GM06990 (cell line): Measurements from ENCODE around the gene ZNF791.

Experiments used
- DNase-seq: peaks from one replicate; pipeline ENCODE4 v3.0.0-alpha.2; 2011; ENCODE audit not compliant: insufficient read length; ENCODE audit errors: extremely low read depth
- H3K27me3 ChIP-seq: replicated peaks from 2 replicates; pipeline ENCODE4 v1.6.0; 2011; ENCODE audit warnings: low read length; ENCODE audit not compliant: control insufficient read depth, insufficient read depth
- H3K36me3 ChIP-seq: 2 replicates; pipeline ENCODE4 v1.5.1; 2011; ENCODE audit warnings: low read length; ENCODE audit not compliant: control insufficient read depth, insufficient read depth
- H3K4me3 ChIP-seq: replicated peaks from 2 replicates; pipeline ENCODE4 v1.5.1; 2011; ENCODE audit warnings: low read depth, mild to moderate bottlenecking, control low read depth, low read length
- TF ChIP-seq, protein P1 (sequence below): IDR thresholded peaks from 2 replicates; pipeline ENCODE4 v1.5.1; 2011; ENCODE audit warnings: low read length, control low read depth, mild to moderate bottlenecking, inconsistent platforms; ENCODE audit not compliant: insufficient read depth, poor library complexity, severe bottlenecking

The ZNF791 gene

DNA sequence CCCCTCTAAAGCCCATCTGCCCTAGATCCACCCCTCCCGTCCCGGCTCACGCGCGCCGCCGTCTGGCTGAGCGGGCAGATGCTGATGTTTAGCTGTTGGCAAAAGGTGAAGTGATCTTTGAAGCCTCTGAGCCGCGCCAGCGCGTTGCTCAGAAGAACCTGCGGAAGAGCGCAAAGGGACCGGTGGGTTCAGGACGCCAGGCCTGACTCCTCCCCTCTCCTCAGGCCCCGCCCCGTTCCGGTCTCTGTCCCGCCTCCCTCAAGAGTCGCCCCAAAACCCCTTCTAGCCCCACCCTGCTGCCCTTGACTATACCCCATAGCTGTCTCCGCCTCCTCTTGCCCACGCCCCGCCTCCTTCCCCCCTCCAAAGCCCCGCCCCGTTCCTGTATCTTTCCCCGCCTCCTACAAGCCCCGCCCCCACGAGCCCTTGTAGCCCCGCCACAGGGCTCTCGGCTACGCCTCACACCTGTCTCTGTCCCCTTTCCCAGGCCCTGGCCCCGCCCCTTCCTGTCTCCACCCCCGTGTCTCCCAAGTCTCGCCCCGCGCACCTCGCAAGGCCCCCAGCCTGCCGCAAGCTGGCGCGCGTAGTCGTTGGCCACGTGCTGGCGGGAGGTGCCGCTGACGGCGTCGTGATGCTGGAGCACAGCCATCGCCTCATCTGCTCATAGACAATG is 46.3 kb downstream of the ZNF791 start:
- peaks cover 42% of the 10 kb centered on the region for H3K36me3 ChIP-seq
- H3K27me3 ChIP-seq, result no peaks in the 10 kb centered on the region
- TF ChIP-seq, protein P1, sequence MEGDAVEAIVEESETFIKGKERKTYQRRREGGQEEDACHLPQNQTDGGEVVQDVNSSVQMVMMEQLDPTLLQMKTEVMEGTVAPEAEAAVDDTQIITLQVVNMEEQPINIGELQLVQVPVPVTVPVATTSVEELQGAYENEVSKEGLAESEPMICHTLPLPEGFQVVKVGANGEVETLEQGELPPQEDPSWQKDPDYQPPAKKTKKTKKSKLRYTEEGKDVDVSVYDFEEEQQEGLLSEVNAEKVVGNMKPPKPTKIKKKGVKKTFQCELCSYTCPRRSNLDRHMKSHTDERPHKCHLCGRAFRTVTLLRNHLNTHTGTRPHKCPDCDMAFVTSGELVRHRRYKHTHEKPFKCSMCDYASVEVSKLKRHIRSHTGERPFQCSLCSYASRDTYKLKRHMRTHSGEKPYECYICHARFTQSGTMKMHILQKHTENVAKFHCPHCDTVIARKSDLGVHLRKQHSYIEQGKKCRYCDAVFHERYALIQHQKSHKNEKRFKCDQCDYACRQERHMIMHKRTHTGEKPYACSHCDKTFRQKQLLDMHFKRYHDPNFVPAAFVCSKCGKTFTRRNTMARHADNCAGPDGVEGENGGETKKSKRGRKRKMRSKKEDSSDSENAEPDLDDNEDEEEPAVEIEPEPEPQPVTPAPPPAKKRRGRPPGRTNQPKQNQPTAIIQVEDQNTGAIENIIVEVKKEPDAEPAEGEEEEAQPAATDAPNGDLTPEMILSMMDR, result no peak
- no peak overlapping the region for H3K4me3 ChIP-seq
- DNase-seq, result no peak

DNA sequence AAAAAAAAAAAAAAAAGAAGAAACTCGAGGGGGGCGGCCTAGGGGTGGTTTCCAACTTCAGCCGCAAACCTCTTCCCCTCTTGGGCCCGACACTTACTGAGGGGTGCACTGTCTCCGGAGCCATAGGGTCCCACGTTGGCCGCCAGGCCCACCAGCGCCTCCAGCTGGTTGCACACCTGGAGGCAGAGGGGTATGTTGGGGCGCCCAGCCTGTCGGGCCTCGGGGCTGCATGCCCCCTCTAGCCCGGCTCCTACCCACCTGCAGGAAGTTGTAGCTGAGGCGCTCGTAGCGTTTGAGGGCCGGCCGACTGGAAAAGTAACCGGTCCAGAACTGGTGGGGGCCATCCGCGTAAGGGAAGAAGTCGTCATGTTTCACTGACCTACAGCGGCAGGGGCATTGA is 47.2 kb downstream of the ZNF791 start:
- no peak overlapping the region for H3K4me3 ChIP-seq
- H3K36me3 ChIP-seq, result peaks cover 41% of the 10 kb centered on the region
- TF ChIP-seq, protein P1, result peak; percentile 9
- DNase-seq, result no peak
- H3K27me3 ChIP-seq, result no peaks in the 10 kb centered on the region

DNA sequence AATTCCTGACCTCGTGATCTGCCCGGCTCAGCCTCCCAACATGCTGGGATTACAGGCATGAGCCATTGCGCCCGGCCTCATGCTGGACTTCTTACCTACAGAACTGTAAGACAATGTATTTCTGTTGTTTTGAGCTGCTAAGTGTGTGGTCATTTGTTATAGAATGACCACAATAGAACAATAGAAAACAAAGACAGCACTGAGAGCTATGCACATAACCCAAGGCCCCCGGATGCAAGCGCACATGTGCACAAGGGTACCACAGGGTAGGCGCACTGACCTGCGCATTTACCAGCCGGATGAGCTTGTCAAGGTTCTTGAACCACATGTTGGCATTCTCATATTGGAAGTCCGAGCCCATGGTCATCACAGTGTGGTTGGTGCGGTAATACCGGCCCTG is 50.3 kb downstream of the ZNF791 start:
- Histone ChIP-seq H3K36me3 (peaks cover 46% of the 10 kb centered on the region), H3K27me3 (no peaks in the 10 kb centered on the region), H3K4me3 (no peak overlapping the region)
- no peak for DNase-seq
- TF ChIP-seq, protein P1, result no peak

DNA sequence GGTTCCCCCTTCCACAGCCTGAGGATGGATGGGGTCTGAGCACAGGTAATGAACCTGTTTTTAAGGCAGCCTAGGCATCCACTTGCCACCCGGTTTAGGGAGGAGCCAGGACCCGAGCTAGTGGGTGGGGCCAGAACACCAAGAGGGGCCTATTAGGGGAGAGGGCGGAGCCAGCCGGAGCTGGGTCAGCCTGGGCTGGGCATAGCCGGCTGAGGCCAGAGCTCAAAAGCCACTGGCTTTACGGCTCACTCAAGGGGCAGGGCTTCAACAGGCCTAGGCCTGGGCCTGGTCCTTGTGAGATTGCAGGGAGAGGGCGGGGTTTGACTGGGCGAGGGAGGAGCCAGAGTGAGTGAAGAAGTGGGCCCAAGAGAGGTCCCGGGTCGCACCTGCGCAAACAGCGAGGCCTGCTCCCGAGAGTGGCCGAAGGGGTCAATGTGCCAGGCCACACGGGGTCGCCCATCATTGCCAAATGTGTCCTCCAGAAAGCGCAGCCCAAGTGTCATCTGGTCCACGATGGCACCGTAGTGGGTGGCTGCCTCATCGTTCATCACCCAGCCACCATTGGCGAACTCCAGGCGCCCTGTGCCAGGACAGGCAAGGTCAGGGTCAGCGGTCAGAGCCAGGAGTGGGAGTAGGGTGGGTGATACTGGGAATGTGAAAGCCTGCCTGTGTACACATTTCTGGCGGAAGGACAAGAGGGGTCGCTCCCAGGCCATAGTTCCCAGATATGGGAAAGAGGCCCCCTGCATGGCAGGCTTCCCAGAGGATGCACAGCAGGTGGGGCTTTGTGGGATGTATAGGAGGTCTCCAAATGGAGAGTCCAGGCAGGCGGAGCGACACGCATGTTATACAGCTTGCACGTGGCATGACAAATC is 53.9 kb downstream of the ZNF791 start:
- Histone ChIP-seq H3K4me3 (peak overlapping the region; percentile 23), H3K36me3 (peaks cover 33% of the 10 kb centered on the region)
- DNase-seq, result no peak

DNA sequence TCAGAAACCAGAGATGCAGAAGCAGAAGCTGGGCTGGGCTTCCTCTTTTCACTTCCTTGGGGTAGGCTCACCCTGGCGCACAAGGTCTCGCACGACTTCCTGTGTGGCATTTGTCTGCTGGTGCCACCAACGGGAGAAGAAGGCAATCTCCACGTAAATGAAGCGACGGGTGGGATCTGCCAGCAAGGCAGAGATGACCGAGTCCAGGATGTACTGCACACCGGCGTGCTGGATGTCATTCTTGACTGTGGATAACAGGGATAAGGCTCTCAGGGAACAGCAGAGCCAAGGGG is 54.5 kb downstream of the ZNF791 start:
- H3K36me3 ChIP-seq, result peaks cover 29% of the 10 kb centered on the region
- H3K27me3 ChIP-seq, result no peaks in the 10 kb centered on the region
- peak; percentile 46 for DNase-seq
- H3K4me3 ChIP-seq, result peak overlapping the region; percentile 89
- TF ChIP-seq, protein P1, result no peak

More for the DNA sequence above, 53.9 kb downstream of the ZNF791 start:
- TF ChIP-seq, protein P1, result no peak
- no peaks in the 10 kb centered on the region for H3K27me3 ChIP-seq
